WI38 (cell line): ENCODE data around the gene CRYAA.

Experiments
- H3K4me3 ChIP-seq: 2 replicates; pipeline ENCODE4 v1.5.1; 2011; ENCODE audit warnings: low read depth, mild to moderate bottlenecking, control low read depth, low read length
- TF ChIP-seq, protein P1 (sequence below): IDR thresholded peaks from 2 replicates; pipeline ENCODE4 v1.5.1; 2012; ENCODE audit warnings: low read depth, mild to moderate bottlenecking, control low read depth, low read length

Gene CRYAA

DNA sequence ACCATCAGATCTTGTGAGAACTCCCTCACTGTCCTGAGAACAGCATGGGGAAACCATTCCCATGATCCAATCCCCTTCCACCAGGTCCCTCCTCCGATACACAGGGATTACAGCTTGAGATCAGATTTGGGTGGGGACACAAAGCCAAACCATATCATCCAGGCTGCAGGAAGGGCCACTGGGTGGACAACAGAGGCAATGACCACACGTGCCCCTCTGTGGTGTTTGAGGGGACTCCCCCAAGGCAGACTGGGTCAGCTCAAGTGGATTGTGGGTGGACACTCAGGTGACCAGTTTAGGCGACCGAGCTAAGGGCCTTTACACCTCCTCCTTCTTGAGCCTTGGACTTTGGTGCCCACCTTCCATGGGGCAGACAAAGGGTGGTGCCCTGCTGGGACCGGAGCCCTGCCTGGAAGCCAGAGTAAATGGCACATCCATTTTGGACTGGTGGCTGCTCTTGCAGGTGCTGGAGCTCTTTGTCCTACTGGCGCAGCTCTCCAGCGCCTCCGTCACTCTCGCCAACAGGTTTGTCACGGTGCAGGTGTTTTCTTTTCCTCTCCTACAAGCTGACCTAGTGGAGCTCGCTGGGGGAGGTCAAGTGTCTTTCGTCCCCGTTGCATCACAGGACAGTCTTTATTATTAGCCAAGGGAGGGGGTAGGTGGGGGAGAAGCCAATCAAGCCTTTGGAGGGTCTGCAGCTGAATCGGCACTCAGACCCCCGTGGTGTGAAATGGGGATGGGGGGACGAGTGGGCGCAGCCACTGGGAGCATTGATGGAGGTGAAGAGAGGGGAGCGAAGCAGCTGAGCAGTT is 37.6 kb downstream of the CRYAA start:
- no peak overlapping the region for H3K4me3 ChIP-seq
- TF ChIP-seq, protein P1, sequence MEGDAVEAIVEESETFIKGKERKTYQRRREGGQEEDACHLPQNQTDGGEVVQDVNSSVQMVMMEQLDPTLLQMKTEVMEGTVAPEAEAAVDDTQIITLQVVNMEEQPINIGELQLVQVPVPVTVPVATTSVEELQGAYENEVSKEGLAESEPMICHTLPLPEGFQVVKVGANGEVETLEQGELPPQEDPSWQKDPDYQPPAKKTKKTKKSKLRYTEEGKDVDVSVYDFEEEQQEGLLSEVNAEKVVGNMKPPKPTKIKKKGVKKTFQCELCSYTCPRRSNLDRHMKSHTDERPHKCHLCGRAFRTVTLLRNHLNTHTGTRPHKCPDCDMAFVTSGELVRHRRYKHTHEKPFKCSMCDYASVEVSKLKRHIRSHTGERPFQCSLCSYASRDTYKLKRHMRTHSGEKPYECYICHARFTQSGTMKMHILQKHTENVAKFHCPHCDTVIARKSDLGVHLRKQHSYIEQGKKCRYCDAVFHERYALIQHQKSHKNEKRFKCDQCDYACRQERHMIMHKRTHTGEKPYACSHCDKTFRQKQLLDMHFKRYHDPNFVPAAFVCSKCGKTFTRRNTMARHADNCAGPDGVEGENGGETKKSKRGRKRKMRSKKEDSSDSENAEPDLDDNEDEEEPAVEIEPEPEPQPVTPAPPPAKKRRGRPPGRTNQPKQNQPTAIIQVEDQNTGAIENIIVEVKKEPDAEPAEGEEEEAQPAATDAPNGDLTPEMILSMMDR: no peak

DNA sequence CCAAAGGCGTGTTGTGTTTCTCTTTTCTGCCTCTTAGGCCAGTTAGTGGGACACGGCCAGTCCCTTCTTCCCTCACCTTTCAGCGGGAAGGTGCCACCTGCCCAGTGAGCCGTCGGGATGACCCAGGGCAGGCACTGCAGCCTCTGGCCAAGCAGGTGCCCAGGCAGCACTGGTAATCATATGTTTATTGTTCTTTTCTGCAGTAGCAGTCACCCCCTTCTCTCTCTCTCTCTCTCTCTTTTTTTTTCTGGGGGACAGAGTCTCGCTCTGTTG is 38.2 kb downstream of the CRYAA start:
- H3K4me3 ChIP-seq: no peak overlapping the region
- TF ChIP-seq, protein P1: no peak

DNA sequence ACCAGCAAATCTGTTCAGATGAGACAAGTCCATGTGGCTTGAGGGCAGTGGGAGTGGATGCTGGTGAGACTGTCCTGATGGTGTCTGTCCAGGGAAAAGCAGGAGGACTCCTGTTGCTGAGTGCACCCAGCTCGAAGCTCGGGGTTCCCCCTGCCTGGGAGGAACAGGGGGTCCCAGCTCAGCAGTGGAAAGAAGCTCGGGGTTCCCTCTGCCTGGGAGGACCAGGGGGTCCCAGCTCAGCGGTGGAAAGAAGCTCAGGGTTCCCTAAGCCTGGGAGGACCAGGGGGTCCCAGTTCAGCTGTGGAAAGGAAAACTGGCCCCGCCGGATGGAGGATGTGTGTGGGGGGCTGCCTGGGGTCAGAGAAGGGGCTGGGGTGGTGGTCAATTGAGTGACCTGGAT is 39.1 kb downstream of the CRYAA start:
- no peak overlapping the region for H3K4me3 ChIP-seq
- TF ChIP-seq, protein P1: no peak

- no peak overlapping the region for H3K4me3 ChIP-seq
- TF ChIP-seq, protein P1: no peak
Observed at GRCh38 chr21:43208561-43209332, 39.9 kb downstream of the CRYAA start.

GRCh38 chr21:43209575-43210453 is 41.0 kb downstream of the CRYAA start:
- no peak overlapping the region for H3K4me3 ChIP-seq
- TF ChIP-seq, protein P1: no peak

GRCh38 chr21:43210454-43211071 is 41.8 kb downstream of the CRYAA start:
- TF ChIP-seq, protein P1: no peak
- no peak overlapping the region for H3K4me3 ChIP-seq
